ENCODE measurements around the gene CCDC188. TPM values are rescaled to one million over a fixed set of nuclear protein-coding genes. Genes with fewer than 3 reads are reported as not detected.

The CCDC188 gene
- total RNA-seq, 1 experiment from 2014 or later: not detected

- no TSS peak for BruUV-seq (replicated peaks)
- Histone ChIP-seq H4K20me1 (ENCODE audit: insufficient read depth) (peaks cover 7% of the 10 kb centered on the region; the same call in 1 of the 2 replicates), H3K27ac (no peak overlapping the region), H3K36me3 (ENCODE audit: low read depth) (no peaks in the 10 kb centered on the region), H3K9me2 (ENCODE audit: insufficient read depth) (no peaks in the 10 kb centered on the region), H3K9me3 (ENCODE audit: insufficient read depth, low read depth) (no peaks in the 10 kb centered on the region), H3K4me3 (no peak overlapping the region), H3K79me2 (ENCODE audit: low read depth) (no peaks in the 10 kb centered on the region), H2AFZ (no peak overlapping the region), H3F3A (ENCODE audit: insufficient read depth, low read depth) (no peaks in the 10 kb centered on the region), H3K4me2 (no peak overlapping the region), H3K27me3 (ENCODE audit: insufficient read depth, low read depth) (no peaks in the 10 kb centered on the region), H3K4me1 (replicated peaks; ENCODE audit: insufficient read depth) (no peaks in the 10 kb centered on the region)
- ChIA-PET CTCF (no interaction called here), POLR2A (ENCODE audit: unreplicated experiment) (no interaction called here)
- DNase-seq: no peak
- intact Hi-C loops (cut with micrococcal nuclease; ENCODE audit: unreplicated experiment): no loop called here
- TF ChIP-seq EZH2 (IDR thresholded peaks at IDR 0.05; ENCODE audit: low read depth) (no peak), CTCF (conservative IDR thresholded peaks at IDR 0.05) (no peak)
Observed at GRCh38 chr22:20138417-20138738, 12.5 kb downstream of the CCDC188 start.

DNA sequence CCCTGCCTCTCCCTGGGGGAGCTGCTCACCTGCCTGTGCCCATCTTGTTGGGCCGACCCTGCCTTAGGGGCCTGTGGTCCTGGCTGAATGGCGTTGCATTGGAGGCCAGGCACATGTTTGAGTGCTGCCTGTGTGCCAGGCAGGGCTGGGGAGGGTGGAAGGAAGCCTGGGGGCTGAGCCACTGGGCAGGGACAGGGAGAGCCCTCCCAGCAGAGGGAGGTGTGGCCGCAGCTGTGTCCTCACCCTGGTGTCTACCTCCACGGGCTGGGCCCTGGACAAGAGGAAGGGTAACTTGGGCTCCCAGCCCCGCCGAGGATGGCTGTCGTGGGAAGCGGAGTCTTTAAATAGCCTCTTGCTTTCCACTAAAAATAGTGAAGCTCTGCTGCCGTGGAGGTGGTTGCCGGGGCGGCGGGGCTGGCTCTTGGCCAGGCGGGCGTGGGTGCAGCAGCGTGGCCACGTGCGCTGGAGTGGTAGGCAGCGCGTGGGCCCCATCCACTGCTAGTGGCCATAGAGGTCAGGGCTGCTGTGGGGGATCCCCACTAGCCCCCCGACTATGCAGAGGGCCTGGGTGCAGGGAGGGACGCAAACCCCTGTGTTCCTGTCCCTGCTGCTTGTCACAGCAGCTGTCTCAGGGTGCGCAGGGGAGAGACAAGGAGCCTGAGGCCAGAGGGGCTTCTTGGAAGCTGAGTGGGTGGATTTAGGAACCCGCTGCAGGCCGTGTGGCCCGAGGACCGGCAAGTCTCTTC lies 13.0 kb downstream of the CCDC188 start:
- no peak for TF ChIP-seq EZH2 (IDR thresholded peaks at IDR 0.05; ENCODE audit: low read depth)
- TF ChIP-seq CTCF (conservative IDR thresholded peaks at IDR 0.05): no peak
- DNase-seq: no peak
- CTCF ChIA-PET: no interaction called here
- Histone ChIP-seq H3F3A (ENCODE audit: insufficient read depth, low read depth) (no peaks in the 10 kb centered on the region), H3K4me1 (replicated peaks; ENCODE audit: insufficient read depth) (no peaks in the 10 kb centered on the region; the same call in 1 of the 2 replicates), H3K4me2 (no peak overlapping the region), H3K9me2 (ENCODE audit: insufficient read depth) (no peaks in the 10 kb centered on the region), H3K79me2 (ENCODE audit: low read depth) (no peaks in the 10 kb centered on the region), H3K36me3 (ENCODE audit: low read depth) (no peaks in the 10 kb centered on the region), H3K27ac (no peak overlapping the region), H3K27me3 (ENCODE audit: insufficient read depth, low read depth) (no peaks in the 10 kb centered on the region), H3K9me3 (ENCODE audit: insufficient read depth, low read depth) (no peaks in the 10 kb centered on the region), H4K20me1 (ENCODE audit: insufficient read depth) (peaks cover 7% of the 10 kb centered on the region; the same call in 1 of the 2 replicates), H3K4me3 (no peak overlapping the region), H2AFZ (no peak overlapping the region)
- intact Hi-C loops (cut with micrococcal nuclease; ENCODE audit: unreplicated experiment): no loop called here
- POLR2A ChIA-PET (ENCODE audit: unreplicated experiment): no interaction called here
- BruUV-seq (replicated peaks): no TSS peak

GRCh38 chr22:20137113-20137512 lies 13.7 kb downstream of the CCDC188 start:
- Histone ChIP-seq H3K4me3 (no peak overlapping the region), H3K79me2 (ENCODE audit: low read depth) (no peaks in the 10 kb centered on the region), H3K27ac (no peak overlapping the region), H3K27me3 (ENCODE audit: insufficient read depth, low read depth) (no peaks in the 10 kb centered on the region), H2AFZ (no peak overlapping the region), H3K36me3 (ENCODE audit: low read depth) (no peaks in the 10 kb centered on the region), H3F3A (ENCODE audit: insufficient read depth, low read depth) (no peaks in the 10 kb centered on the region), H3K4me1 (replicated peaks; ENCODE audit: insufficient read depth) (no peaks in the 10 kb centered on the region; the same call in 1 of the 2 replicates), H3K9me2 (ENCODE audit: insufficient read depth) (no peaks in the 10 kb centered on the region), H4K20me1 (ENCODE audit: insufficient read depth) (peaks cover 7% of the 10 kb centered on the region; the same call in 1 of the 2 replicates), H3K4me2 (no peak overlapping the region), H3K9me3 (ENCODE audit: insufficient read depth, low read depth) (no peaks in the 10 kb centered on the region)
- BruUV-seq (replicated peaks): no TSS peak
- intact Hi-C loops (cut with micrococcal nuclease; ENCODE audit: unreplicated experiment): no loop called here
- POLR2A ChIA-PET (ENCODE audit: unreplicated experiment): no interaction called here
- no peak for DNase-seq
- CTCF ChIA-PET: no interaction called here
- TF ChIP-seq EZH2 (IDR thresholded peaks at IDR 0.05; ENCODE audit: low read depth) (no peak), CTCF (conservative IDR thresholded peaks at IDR 0.05) (no peak)
